K562 treated with DMSO at 1 percent for 24 hours (cell line): ENCODE results near the gene LAMB4. TPM values are rescaled to one million over a fixed set of nuclear protein-coding genes. Genes with fewer than 3 reads are reported as not detected.

Source experiments
- total RNA-seq: library from RNA; unstranded; fragments of 300-600 nt; gene quantifications from 2 replicates; pipeline ENCODE4 v1.2.3, GENCODE V29; 2022; ENCODE audit warnings: low read depth; ENCODE audit not compliant: insufficient read depth

LAMB4 gene
- not detected in 2 replicates for total RNA-seq

GRCh38 chr7:108130261-108130660, at the start of gene LAMB4:
Gene LAMB4 (minus strand): TSS chr7:108130361. CDS start chr7:108123164, 7,197 bp downstream.

GRCh38 chr7:108002726-108003598, 127.2 kb downstream of the LAMB4 start, which contains the start of gene LAMB1:
Gene LAMB1 (minus strand): TSS chr7:108003161. CDS start chr7:108002885, 276 bp downstream.

Other genes starting within 250 kb of the LAMB4 start
- gene DLD, start 239.2 kb downstream of the LAMB4 start, total RNA-seq = 249 and 281 TPM in 2 replicates
- gene LAMB1, start 127.2 kb downstream of the LAMB4 start, total RNA-seq = 23.2 and 27.2 TPM in 2 replicates